Measurements from ENCODE around the gene CMSS1.

CMSS1 gene

DNA sequence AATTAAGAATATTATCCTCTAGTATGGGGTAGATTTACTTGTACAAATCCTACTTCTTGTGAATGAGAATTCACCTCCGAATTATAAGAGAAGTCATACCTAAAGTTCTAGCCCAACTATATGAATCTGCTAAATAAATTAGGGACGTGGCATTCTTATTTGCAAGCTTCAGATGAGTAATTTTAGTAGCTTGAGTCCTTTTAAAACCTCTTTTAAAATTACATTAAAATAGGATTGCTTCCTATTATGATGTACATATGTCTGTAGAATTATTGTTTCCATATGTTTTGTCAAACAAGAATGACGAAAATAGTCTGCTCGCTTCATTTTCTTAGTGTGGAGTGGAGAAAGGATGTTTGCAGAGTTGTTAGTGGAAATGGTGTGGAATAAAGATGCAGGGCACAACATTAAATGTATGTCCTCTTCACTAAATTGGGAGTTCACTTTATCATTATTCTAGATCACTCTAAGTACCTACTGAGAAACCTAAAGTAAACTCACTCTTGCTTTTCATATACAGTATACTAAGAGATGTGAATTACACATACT is 59.4 kb downstream of the CMSS1 start:
- DNase-seq, result no peak

DNA sequence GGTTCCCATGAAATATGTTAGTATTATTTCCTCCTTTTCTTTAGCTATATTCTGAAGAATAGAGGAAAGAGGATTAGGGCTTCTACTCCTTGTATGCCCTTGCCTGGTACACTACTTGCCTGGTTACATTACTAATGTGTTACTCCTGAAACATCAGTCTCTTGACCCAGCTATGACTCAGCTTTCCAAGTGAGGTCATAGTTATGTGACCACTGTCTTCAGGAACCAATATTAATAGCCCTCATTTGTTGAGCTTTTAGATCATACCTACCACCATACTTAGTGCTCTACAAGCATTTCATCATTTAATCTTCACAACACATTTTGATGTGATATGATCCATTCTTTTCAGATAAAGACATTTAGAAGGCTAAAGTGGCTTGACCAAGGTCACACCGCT is 60.3 kb downstream of the CMSS1 start:
- no peak for DNase-seq

DNA sequence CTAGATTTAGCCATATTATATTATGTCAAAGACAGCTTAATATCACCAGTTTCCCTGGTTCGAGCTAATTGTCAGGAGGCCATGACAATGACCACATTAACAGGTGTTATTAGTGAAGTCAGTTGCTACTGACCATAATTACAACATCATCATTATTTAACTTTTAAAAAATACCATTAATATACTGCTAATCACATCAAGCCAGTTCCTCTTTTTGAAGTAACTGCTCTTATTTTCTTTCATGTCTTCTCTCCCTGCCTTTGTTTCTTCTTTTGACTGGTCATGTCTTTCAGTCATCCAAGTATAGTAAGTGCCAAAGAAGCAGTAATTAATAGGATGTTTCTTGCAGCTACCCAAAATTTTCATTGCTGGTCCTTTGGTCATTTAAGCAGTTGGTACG is 61.6 kb downstream of the CMSS1 start:
- DNase-seq, result no peak

GRCh38 chr3:99881121-99881524 is 63.5 kb downstream of the CMSS1 start:
- no peak for DNase-seq

GRCh38 chr3:99882436-99883137 is 64.9 kb downstream of the CMSS1 start:
- DNase-seq, result no peak

DNA sequence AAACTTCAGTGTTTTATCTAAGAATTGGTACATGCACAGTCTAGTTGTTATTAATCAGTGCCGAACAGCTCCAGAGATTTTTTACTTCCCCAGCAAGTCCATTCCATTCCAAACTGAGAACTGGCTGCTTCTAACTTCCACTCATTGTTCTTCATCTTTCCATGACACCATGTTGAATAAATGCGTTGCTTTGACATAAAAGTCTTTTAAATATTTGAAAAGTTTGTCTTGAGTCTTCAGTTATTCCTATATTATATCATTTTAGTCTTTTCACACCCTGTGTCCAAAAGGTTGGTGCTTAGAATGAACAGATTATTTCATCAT is 65.4 kb downstream of the CMSS1 start:
- no peak for DNase-seq

GRCh38 chr3:99883693-99884092 is 66.0 kb downstream of the CMSS1 start:
- no peak for DNase-seq

DNA sequence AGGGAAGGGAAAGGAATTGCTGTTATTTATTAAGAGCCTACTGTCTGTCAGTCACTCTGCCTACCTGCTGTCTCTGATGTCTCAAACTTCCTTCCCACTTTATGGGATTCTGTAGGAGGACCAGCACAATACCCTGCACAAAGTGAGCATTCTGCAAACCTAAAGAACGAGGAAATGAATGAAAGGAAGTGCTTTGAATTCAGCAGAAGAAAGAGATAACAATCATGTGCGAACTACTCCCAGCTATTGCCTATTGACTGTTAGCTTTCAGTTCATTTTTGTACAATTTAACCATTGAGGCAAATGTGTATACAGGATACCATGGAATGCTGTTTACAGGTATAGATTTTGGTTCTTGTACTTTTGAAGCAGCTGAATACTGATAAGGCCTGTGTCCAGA is 66.8 kb downstream of the CMSS1 start:
- no peak for DNase-seq

DNA sequence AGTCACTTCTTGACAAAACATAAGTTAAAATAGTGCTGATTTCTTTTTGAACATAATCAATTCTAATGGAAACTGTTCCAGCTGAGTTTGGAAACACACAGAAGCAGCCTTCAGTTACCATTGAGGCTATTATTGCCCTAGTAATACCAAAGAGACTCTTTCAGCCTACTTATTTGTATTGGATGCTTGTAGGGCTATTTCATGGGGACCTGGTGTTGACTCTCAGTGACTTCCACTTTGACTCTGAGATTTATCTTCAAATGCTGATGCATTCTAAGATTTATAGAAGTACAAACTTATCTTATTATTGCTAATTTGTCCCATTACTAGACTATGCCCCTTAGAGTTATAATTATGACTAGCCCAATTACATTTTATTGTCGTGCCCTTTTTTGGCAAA is 67.4 kb downstream of the CMSS1 start:
- DNase-seq, result no peak

GRCh38 chr3:99885851-99886250 is 68.2 kb downstream of the CMSS1 start:
- DNase-seq, result no peak

DNA sequence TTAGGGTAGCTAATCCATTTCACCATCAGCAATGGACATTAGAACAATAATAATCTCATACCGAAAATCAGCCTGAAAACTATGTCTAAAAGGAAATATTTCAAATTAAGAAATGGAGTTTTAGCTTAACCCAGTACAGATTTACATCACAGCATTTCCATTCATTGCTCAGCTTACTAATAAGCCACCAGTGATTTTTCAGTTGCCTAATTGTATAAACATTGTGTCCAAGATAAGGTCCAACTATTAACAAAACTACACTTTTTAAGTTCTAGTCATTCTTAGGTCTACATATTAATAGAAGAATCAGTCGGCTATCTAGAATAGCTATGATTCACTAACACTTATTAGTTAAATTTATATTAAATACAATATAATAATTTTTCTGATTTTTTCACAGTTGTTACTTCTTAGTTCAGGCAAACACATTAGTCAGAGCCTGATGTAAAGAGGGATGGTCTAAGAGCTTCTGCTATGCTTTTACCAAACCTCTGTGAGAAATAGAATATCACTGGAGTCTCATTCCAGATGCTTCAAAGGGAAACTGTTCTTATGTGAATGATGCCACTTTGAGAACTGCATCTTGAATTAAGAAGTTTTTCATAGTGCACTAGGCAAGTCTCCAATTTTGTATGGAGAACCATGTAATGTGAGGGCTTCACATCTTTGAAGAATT is 74.1 kb downstream of the CMSS1 start:
- DNase-seq, result no peak

DNA sequence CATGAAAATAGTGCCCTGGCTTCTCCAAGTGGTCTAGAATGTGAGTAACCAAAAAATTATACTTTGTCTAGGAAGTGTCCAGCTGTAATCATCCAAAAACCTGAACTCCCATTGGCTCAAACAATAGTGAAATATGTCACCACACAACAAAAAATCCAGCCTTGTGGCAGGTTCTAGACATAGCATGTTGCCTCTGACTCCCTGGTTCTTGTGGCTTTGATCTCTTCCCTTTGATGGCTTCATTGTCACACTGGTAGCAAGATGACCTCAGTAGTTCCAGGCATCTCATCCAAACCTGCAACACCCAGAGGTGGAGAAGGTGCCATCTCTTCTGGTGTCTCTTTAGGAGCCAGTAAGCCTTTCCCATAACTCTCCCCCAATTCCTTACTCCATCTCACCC is 74.7 kb downstream of the CMSS1 start:
- no peak for DNase-seq

DNA sequence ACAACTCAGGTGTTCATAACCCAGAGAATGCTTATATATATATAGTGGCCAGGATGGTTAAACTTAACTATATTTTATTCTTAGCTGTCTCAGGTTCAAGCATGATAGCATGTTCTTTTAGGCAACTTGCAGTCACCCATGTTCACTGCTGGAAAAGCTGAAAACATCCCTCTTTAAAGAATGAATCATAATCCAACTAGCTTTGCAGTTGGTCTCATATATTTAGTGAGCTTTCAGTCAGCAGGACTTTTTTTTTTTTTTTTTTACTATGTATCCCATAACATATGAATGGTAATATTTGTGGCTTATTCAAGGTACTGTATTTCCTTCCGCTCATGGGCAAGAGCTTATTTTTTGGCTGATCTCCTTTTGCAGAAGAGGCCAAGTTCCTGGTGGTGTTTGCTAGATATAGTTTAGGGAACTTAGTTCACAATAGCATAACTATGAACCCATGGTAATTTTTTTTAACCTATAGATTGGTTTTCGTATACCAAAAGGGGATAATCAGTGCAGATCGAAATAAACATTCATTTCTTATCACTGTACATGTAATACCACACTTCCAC is 77.6 kb downstream of the CMSS1 start:
- DNase-seq, result no peak

DNA sequence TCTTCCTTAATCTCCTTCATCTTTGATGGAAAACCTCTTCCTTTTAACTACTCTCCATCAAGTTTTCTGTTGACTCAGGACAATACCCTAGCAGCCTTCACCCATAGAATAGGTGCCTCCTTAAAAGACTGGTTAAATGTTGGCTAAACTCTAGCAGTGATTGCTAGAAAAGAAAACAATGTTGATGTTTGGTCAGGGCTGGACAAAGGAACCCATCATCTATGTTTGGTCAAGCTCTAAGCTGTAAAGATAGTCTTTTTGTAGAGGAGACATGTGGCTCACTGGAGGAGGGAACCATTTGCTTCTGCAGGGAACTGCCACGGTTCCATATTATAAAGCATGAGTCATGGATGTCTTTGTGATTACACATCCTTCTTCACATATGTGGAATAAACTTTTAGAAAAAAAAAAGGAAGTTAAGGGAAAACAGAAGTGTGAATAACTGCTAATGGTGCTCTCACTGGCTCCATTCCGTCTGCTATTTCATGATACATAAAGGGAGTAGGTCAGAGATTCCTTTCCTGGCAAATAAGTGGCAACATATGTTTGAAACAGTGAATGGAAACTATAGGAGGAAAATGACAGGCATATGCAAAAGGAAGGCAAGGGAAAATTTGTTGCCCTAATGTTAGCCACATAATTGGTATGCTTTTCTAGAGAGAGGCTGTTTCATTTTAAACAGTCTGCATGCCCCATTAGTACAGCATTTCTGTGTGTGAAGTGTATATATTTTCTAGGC is 78.2 kb downstream of the CMSS1 start:
- DNase-seq, result no peak

DNA sequence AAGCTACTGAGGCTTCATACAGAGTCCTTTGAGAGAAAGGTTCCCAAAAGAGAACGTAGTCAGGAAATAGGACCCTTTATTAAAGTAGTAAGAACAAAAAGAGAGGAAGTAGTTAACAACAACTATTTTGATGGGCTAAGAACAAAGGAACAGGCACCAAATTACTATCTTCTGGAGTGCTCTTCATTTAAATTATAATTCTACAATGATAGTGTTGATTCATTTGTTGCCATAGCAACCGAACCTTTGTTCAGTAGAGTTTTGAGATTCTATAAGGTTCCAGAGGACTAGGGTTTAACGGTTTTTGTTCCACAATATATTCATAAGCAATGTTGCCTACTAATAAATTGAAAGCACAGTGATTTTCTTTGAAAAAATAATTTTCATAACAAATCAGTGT is 78.8 kb downstream of the CMSS1 start:
- no peak for DNase-seq

- DNase-seq, result no peak
These were observed 81.9 kb downstream of the CMSS1 start for GRCh38 chr3:99899603-99900002.

DNA sequence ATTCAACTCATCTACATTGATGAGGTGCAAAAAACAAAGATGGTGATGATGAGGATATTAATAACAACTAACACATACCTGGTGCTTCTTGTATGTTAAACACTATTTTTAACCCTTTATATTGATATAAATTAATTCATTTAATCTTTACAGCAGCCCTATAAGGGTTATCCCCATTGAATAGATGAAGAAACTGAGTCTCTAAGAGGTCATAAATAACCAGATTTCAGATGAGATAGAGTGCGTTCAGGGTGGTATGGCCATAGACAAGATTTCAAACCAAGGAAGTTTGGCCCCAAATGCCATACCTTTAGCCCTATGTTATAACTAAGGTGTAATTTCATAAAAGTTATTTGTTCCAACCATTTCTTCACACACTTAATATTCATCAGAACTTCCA is 82.6 kb downstream of the CMSS1 start:
- DNase-seq, result no peak

DNA sequence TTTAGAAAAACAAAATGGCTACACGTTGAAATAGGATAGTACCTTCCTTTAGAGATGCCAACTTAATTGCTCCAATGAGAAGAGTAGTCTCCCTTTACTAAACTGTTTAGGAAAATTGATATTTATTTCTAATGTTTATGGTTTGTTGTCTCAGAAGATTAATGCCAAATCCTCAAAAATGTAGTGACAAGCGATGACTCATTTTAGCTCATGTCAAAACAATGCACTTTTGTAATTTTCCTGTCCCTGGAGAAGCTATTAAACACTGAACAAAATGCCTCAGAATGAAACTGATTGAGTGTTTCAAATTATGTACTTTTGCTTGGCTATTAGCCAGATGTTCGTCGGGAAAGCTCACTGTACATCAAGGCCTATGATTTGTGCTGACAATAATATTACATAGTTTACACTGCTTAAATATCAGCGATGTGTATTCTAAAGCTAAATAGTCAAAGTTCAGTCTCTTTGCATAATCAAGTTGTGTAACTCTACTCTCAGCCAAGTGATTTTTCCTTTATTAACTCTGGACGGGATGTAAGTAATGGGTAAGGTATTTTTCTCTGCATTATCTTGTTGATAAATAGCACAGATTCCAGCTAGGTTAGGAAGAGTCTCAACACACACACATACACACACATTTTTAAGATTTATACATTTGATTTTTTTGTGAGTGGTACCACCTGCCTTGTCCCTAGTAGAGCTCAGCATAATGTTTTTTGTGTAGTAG is 83.7 kb downstream of the CMSS1 start:
- no peak for DNase-seq

- DNase-seq, result no peak
These were observed 84.4 kb downstream of the CMSS1 start for GRCh38 chr3:99902091-99902490.

GRCh38 chr3:99903869-99904268 is 86.2 kb downstream of the CMSS1 start:
- DNase-seq, result no peak

- no peak for DNase-seq
These were observed 90.4 kb downstream of the CMSS1 start for GRCh38 chr3:99907959-99908544.

- no peak for DNase-seq
These were observed 92.2 kb downstream of the CMSS1 start for GRCh38 chr3:99909714-99910495.

All from activated gamma-delta T cell treated with Interleukin-2 at 50 U/mL for 16 hours (primary cell).